Gastroesophageal sphincter (tissue), 3 donors: ENCODE results near the gene SSBP2.

Experiments used
- POLR2A ChIP-seq, 2 donors: fragments of 450-650 bp; IDR thresholded peaks; one replicate each; pipeline ENCODE4 v1.6.1; 2017; ENCODE audit warnings: antibody characterized with exemption in 2 of 2, mild to moderate bottlenecking in 2 of 2, moderate library complexity in 1 of 2
- TF ChIP-seq, protein P1 (sequence below), 4 experiments: fragments of 200-600 bp in 2 of 4; fragments of 450-650 bp in 2 of 4; sonication (generic) in 1 of 4; IDR thresholded peaks; one replicate each; pipeline ENCODE4 v1.5.1; 2017 to 2019; ENCODE audit warnings: antibody characterized with exemption in 4 of 4, mild to moderate bottlenecking in 2 of 4, moderate library complexity in 2 of 4

DNA sequence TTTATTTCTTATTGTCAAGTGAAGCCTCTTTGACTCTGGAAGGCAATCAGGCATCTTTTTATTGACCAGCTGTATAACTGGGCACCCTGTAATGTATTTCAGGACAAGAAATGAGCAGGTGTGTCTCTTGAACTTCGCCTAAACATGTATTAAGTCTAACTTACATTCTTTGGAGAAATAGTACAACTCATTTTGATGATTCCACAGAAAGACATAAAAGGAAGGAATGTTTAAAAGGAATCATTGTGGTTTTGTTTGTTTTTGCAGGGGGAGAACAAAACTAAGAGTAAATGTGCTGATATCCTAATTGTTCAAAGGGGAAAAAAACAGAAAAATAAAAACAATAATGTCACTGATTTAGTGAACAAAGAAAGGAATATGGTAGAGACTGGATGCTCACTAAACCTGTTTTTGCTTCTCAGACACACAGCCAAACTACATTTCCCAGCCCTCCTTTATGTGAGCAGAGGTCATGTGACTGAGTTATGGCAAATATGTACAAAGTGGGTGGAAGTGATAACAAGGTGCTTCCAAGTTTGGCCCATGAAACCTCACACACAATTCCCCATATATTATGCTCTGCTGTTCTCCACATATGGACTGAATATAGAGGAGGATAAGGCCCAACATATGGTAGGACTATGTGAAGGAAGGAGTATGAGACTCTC lies 206.4 kb downstream of the SSBP2 start:
- TF ChIP-seq, protein P1, sequence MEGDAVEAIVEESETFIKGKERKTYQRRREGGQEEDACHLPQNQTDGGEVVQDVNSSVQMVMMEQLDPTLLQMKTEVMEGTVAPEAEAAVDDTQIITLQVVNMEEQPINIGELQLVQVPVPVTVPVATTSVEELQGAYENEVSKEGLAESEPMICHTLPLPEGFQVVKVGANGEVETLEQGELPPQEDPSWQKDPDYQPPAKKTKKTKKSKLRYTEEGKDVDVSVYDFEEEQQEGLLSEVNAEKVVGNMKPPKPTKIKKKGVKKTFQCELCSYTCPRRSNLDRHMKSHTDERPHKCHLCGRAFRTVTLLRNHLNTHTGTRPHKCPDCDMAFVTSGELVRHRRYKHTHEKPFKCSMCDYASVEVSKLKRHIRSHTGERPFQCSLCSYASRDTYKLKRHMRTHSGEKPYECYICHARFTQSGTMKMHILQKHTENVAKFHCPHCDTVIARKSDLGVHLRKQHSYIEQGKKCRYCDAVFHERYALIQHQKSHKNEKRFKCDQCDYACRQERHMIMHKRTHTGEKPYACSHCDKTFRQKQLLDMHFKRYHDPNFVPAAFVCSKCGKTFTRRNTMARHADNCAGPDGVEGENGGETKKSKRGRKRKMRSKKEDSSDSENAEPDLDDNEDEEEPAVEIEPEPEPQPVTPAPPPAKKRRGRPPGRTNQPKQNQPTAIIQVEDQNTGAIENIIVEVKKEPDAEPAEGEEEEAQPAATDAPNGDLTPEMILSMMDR (IDR thresholded peaks at IDR 0.05) = no peak
- TF ChIP-seq POLR2A (IDR thresholded peaks at IDR 0.05) = no peak
